AG10803 (cell line): ENCODE results near the gene ADRM1.

Experiments used
- DNase-seq: peaks from one replicate; pipeline ENCODE4 v3.0.0; 2010; ENCODE audit warnings: low read depth
- H3K4me3 ChIP-seq: 2 replicates; pipeline ENCODE4 v1.5.1; 2011; ENCODE audit warnings: mild to moderate bottlenecking, low read length, control low read depth
- TF ChIP-seq, protein P1 (sequence below): conservative IDR thresholded peaks from 2 replicates; pipeline ENCODE4 v1.5.1; 2011; ENCODE audit warnings: mild to moderate bottlenecking, low read length, control low read depth, inconsistent platforms

Gene ADRM1

DNA sequence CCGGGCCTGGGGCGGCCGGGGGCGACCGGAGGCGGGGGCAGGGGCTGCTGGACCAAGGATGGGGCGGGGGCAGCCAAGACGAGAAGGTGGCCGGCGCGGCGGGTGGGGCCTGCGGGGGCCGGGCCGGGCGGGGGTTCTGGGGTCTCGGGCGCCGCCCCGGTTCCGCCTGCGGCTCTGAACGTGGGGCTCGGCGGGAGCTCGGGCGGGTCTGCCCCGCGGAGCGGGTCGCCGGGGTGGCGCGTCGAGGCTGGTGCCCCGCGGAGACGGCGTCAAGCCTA lies 204 bp downstream of the ADRM1 start:
- DNase-seq = no peak
- H3K4me3 ChIP-seq = peak overlapping the region; percentile 80
- TF ChIP-seq, protein P1, sequence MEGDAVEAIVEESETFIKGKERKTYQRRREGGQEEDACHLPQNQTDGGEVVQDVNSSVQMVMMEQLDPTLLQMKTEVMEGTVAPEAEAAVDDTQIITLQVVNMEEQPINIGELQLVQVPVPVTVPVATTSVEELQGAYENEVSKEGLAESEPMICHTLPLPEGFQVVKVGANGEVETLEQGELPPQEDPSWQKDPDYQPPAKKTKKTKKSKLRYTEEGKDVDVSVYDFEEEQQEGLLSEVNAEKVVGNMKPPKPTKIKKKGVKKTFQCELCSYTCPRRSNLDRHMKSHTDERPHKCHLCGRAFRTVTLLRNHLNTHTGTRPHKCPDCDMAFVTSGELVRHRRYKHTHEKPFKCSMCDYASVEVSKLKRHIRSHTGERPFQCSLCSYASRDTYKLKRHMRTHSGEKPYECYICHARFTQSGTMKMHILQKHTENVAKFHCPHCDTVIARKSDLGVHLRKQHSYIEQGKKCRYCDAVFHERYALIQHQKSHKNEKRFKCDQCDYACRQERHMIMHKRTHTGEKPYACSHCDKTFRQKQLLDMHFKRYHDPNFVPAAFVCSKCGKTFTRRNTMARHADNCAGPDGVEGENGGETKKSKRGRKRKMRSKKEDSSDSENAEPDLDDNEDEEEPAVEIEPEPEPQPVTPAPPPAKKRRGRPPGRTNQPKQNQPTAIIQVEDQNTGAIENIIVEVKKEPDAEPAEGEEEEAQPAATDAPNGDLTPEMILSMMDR = no peak

DNA sequence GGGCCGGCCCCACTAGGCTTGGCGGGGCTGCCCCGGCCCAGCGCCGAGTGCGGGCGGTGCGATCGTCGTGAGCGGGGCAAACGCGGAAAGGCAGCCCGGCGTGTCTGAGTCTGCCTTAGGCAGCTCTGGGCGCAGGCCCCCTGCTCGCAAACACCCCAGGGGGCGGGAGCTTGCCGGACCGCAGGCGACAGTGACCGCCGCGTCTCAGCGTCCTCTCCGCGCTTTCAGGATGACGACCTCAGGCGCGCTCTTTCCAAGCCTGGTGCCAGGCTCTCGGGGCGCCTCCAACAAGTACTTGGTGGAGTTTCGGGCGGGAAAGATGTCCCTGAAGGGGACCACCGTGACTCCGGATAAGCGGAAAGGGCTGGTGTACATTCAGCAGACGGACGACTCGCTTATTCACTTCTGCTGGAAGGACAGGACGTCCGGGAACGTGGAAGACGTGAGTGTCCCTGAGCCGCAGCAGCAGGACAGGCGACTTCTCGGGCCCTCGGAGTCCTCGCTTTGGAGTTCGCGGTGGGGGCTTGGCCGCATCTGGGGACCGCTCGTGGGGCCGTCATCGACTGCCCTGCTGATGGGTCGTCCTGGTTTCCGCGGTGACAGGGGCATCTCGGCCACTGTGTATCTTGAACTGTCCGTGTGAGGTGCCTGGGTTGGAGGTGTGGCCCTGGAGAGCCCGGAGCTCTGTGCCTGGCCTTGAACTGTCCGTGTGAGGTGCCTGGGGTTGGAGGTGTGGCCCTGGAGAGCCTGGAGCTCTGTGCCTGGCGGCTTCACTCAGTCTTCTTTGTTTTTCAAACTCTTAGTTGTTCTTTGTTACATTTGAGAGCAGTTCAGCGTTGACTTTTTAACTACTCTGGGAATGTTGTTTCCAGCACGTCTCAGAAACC lies 786 bp downstream of the ADRM1 start:
- TF ChIP-seq, protein P1 = no peak
- H3K4me3 ChIP-seq = peak overlapping the region; percentile 80
- peak; percentile 15 for DNase-seq

- H3K4me3 ChIP-seq = peak overlapping the region; percentile 80
- TF ChIP-seq, protein P1 = no peak
- DNase-seq = no peak
Measured at GRCh38 chr20:62304331-62305148, 1.7 kb downstream of the ADRM1 start.

- no peak overlapping the region; the same call in 1 of the 2 replicates for H3K4me3 ChIP-seq
- no peak for DNase-seq
- TF ChIP-seq, protein P1 = no peak
Measured at GRCh38 chr20:62305149-62305764, 2.5 kb downstream of the ADRM1 start.

GRCh38 chr20:62305765-62306413 lies 3.1 kb downstream of the ADRM1 start:
- no peak for DNase-seq
- TF ChIP-seq, protein P1 = no peak
- no peak overlapping the region for H3K4me3 ChIP-seq

DNA sequence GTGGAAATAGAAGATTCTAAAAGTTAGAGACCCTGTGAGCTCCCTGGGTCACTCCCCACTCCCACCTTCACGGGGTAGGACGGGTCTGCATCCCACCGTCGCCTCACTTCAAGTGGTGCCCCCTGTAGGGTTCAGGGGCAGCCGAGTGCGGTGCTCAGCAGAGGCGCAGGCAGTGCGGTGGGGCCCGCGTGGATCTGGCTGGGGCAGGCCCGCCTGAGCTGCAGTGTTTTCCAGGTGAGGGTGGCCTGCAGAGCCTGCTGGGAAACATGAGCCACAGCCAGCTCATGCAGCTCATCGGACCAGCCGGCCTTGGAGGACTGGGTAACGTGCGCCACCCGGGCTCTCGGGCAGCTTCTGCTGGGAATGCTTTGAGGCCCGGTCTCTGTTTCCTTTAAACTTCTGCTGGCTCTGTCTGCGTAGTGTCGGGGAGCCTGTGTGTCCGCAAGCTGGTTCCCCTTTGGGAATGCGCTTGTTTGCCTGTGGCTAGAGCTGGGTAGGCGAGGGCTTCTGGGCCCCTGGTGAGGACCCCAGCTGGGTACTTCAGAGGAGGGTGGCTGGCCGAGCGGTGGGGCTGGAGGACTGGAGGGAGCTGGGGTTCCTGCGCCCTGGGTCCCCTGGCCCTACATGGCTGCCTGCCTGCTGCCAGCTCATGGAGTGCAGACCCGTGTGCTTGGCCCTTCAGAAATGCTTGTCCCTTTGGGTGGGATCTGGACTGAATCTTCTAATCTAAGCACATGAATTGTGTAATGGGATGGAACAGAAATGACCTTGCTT lies 3.8 kb downstream of the ADRM1 start:
- no peak for DNase-seq
- TF ChIP-seq, protein P1 = no peak
- no peak overlapping the region for H3K4me3 ChIP-seq
